Stimulated activated CD8-positive, alpha-beta memory T cell treated with anti-CD3 and anti-CD28 coated beads, Interleukin-15, amount 100 ng/mL, for 1 hour (primary cell): Measurements from ENCODE around the gene LRIT2.

Source experiments
- DNase-seq: peaks from one replicate; pipeline ENCODE4 v3.0.0-alpha.2; 2020; ENCODE audit warnings: low read depth

Gene LRIT2

GRCh38 chr10:84225427-84226173 lies at the start of gene LRIT2:
TSS of gene LRIT2 (minus strand) at chr10:84225544. CDS start at chr10:84225520, 24 bp downstream.
- DNase-seq: no peak

- no peak for DNase-seq
Observed at GRCh38 chr10:84270708-84271107, 45.4 kb upstream of the LRIT2 start.

GRCh38 chr10:84269773-84270172 lies 44.4 kb upstream of the LRIT2 start:
- DNase-seq: no peak

- no peak for DNase-seq
Observed at GRCh38 chr10:84269162-84269561, 43.8 kb upstream of the LRIT2 start.

GRCh38 chr10:84267503-84268126 lies 42.3 kb upstream of the LRIT2 start:
- peak; percentile 43 for DNase-seq

- DNase-seq: no peak
Observed at GRCh38 chr10:84265418-84265817, 40.1 kb upstream of the LRIT2 start.

- peak; percentile 51 for DNase-seq
Observed at GRCh38 chr10:84264611-84265141, 39.3 kb upstream of the LRIT2 start.

GRCh38 chr10:84263716-84264115 lies 38.4 kb upstream of the LRIT2 start:
- DNase-seq: no peak

- DNase-seq: no peak
Observed at GRCh38 chr10:84262190-84262956, 37.0 kb upstream of the LRIT2 start.

GRCh38 chr10:84261236-84261915 lies 36.0 kb upstream of the LRIT2 start:
- no peak for DNase-seq

GRCh38 chr10:84258034-84258695 lies 32.8 kb upstream of the LRIT2 start:
- DNase-seq: no peak

- DNase-seq: no peak
Observed at GRCh38 chr10:84257343-84258020, 32.1 kb upstream of the LRIT2 start.

- DNase-seq: no peak
Observed at GRCh38 chr10:84256510-84257342, 31.4 kb upstream of the LRIT2 start.

- DNase-seq: no peak
Observed at GRCh38 chr10:84254552-84255478, 29.5 kb upstream of the LRIT2 start.

- no peak for DNase-seq
Observed at GRCh38 chr10:84248794-84249193, 23.4 kb upstream of the LRIT2 start.

GRCh38 chr10:84247496-84247895 lies 22.2 kb upstream of the LRIT2 start:
- no peak for DNase-seq

GRCh38 chr10:84244651-84245270 lies 19.4 kb upstream of the LRIT2 start, which contains the start of gene RGR:
TSS of gene RGR (plus strand) at chr10:84245053. CDS start at chr10:84245091, 38 bp downstream.
- DNase-seq: no peak

GRCh38 chr10:84243759-84244158 lies 18.4 kb upstream of the LRIT2 start:
- no peak for DNase-seq
